Stimulated activated CD8-positive, alpha-beta memory T cell treated with anti-CD3 and anti-CD28 coated beads, Interleukin-4, amount 100 ng/mL, for 1 hour (primary cell): ENCODE measurements around the gene MOGAT1.
"Not testable (repeated sequence)": the region's sequence is repeated elsewhere in the genome, so short reads cannot be mapped to it uniquely, and the experiment has no call there.

Experiments used
- DNase-seq, 2 donors: peaks; one replicate each; pipeline ENCODE4 v3.0.0-alpha.2; 2020; ENCODE audit warnings: low read depth in 2 of 2, low spot score in 1 of 2

Gene MOGAT1

GRCh38 chr2:222670191-222671038 lies 1.0 kb upstream of the MOGAT1 start:
- no peak for DNase-seq

DNA sequence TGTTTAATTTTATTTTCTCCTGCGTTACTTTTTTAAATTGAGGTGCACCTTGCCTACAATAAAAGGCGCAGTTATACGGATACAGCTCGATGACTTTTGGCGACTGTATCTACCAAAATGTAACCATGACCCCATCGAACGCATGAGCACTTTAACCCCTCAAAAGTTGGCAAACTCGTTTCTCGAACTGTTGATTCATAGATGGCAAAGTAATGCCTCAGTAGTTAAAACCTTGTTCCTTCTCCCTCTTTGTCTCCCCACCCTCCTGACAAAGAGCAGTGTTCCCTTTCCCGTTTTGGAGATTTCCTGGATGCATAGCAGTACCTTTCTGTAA lies 577 bp downstream of the MOGAT1 start:
- DNase-seq: no peak

- DNase-seq: no peak
These were observed 1.8 kb downstream of the MOGAT1 start for GRCh38 chr2:222673273-222673672.

- DNase-seq: no peak
These were observed 2.4 kb downstream of the MOGAT1 start for GRCh38 chr2:222673883-222674282.

DNA sequence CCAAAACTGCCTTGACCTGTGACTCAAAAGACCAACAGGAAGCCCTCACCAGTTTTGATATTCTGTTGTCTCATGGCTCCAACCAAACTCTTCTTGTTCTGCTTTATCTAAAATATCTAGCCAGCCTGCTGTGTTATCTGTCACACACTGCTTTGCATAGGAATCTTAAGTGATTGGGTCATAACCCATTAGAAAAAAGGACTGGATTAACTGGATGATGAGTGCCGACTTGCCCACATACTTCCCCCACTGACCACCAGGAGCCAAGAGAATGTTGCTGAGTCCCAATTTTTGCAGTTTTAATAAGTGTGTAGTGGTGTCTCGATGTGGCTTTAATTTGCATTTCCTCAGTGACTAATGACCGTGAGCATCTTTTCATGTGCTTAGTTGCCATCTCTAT lies 6.5 kb downstream of the MOGAT1 start:
- DNase-seq: no peak

GRCh38 chr2:222683805-222684204 lies 12.3 kb downstream of the MOGAT1 start:
- no peak for DNase-seq

- DNase-seq: no peak
These were observed 14.8 kb downstream of the MOGAT1 start for GRCh38 chr2:222686086-222686750.

GRCh38 chr2:222688917-222689316 lies 17.5 kb downstream of the MOGAT1 start:
- DNase-seq: no peak

DNA sequence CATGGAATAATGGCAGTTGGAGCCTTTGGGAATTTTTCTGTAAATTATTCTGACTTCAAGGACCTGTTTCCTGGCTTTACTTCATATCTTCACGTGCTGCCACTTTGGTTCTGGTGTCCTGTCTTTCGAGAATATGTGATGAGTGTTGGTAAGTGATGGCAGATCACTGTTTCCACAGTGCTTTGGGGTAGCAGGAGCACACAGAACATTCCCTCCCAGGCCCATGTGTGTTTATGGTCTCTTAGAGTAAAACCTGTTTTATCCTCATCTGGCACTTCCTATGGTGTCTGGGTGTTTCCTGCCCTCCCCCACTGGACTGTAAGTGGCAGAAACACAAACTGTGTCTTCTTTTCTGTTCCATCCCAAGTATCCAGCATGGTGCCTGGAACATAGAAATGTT lies 17.9 kb downstream of the MOGAT1 start:
- no peak for DNase-seq

DNA sequence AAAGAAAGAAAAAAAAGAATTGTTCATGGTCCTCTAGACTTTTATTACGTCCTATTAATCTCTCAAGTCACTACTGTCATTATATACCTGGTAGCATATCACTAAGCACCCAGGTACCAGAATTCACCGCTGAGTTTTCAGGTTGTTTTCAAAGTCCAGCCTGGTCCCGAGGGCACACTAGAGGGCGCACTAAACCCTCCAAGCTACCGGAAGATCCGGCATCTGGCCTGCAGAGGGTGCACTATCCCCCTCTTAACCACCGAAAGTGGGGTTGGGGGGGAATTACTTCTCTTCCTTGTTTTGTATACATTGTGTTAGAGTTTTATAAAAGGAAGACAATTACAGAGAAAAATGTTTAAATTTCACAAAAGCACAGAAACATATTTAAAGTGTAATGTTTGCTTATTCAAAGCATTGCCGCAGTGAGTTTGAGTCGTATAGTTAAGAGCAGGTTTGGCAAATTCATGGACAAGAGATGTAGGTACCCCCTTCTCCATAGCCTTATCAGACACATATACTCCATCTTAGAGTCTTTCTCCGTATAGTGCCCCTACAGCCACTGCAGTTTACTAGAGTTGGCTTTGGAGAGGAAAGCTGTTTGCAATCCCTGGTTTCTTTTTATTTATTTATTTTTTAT lies 19.2 kb downstream of the MOGAT1 start:
- DNase-seq: peak; percentile 28 to 43

DNA sequence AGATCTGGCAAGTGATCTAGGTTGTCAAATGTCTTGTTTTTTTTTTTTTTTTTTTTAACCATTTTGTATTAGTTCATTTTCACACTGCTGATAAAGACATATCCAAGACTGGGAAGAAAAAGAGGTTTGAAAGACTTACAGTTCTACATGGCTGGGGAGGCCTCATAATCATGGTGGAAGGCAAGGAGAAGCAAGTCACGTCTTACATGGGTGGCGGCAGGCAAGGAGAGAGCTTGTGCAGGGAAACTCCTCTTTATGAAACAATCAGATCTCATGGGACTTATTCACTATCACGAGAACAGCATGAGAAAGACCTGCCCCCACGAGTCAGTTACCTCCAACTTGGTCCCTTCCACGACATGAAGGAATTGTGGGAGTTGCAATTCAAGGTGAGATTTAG lies 22.0 kb downstream of the MOGAT1 start:
- DNase-seq: not testable (repeated sequence)

DNA sequence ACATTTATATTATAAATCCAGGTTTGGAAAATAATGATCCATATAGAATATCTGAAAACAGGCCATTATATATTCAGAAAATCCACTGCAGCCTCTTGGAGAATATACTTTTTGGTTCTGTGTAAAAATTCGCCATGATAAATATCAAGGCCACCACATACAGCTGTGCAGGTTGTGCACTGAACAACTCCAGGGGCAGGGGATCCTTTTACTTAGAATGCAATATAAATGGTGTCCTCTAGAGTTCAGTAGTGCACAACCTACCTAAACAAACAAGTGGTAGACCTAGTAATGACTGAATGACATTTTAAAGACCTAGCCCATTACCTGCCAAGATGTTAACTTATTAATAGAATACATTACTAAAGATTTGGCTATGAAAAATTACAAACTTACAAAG lies 22.4 kb downstream of the MOGAT1 start:
- DNase-seq: no peak

DNA sequence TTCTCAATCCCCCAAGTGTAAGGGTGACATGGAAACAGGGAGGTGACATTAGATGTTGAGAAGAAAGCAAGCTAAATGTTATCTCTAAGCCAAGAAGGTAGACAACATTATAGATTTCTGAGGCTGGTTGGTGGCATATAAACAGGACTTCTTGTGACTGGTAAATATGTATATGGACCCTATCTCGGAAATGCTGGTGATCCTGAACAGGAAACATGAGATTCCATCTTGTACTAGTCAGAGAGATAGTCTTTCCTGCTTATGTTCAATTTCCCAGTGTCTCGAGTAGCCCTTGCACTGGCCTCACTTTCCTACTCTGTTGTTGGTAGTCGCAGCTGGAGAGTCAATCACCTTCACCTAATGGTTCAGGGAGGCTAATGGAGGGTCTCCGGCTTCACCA lies 26.8 kb downstream of the MOGAT1 start:
- DNase-seq: no peak

DNA sequence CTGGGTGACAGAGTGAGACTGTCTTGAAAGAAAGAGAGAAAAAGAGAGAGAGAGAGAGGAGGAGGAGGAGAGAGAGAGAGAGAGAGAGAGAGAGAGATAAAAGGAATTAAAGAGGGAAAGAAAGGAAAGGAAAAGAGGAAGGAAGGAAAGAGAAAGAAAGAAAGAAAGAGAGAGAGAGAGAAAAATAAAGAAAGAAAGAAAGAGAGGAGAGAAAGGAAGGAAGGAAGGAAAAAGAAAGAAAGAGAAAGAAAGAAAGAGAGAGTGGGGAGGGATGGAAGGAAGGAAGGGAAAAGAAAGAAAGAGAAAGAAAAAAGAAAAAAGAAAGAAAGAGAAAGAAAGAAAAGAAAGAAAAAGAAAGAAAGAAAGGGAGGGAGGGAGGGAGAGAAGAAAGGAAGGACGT lies 29.8 kb downstream of the MOGAT1 start:
- DNase-seq: no peak

GRCh38 chr2:222701721-222702131 lies 30.3 kb downstream of the MOGAT1 start:
- DNase-seq: no peak

GRCh38 chr2:222703091-222703490 lies 31.6 kb downstream of the MOGAT1 start:
- no peak for DNase-seq

DNA sequence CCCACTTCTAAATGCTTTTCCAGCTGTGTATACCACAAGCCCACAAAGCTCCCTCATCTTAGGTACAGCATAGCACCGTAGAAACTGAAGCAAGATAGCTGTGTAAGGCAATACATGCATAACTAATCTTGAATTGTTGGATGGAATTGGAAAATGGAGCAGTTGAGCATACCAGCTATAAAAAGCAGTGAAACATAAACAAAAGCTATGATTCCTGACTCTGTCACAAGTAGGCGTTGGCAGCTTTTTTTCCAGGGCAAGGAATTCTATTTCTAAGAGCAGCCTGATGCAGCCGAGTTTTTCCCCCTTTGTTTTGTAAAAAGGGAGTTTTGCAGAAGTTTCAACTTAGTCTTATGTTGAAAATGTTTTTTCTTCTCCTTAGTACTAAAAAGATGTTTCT lies 32.4 kb downstream of the MOGAT1 start:
- DNase-seq: no peak

DNA sequence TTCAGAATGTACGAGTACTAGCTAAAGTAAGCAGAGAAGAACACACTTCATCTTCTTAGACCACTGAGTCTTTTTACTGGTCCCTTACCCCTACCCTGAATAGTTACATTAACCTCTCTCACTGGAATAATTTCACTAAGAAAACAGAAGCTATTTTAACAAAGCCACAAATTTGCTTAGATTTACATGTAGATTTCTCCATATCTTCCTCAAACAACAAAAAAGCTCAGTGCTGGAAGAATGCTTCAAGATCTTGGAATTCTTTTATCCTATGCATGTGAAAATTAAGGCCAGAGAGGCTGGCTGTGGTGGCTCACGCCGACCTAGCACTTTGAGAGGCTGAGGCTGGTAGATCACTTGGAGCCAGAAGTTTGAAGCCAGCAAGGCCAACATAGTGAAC lies 35.2 kb downstream of the MOGAT1 start:
- no peak for DNase-seq

GRCh38 chr2:222707102-222707688 lies 35.7 kb downstream of the MOGAT1 start:
- DNase-seq: no peak

- DNase-seq: no peak
These were observed 36.3 kb downstream of the MOGAT1 start for GRCh38 chr2:222707689-222708273.

DNA sequence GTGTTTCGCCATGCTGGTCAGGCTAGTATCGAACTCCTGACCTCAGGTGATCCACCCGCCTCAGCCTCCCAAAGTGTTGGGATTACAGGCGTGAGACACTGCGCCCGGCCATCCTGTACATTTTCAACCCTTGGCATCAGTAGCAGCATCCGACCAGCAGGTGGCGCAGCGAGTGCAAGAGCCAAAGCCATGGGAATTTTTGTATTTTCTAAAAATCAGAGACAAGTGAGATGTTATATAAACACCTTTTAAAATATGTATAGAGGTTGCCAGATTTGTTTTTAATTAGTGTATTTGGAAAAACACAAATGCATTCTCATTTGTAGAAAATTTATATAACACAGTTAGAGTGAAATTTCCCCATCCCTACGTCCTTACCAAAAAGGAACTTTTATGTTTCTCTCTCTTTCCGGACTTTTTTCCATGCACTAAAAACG lies 36.8 kb downstream of the MOGAT1 start:
- peak; percentile 47 to 50 for DNase-seq
